Stimulated activated CD4-positive, alpha-beta T cell treated with anti-CD3 and anti-CD28 coated beads, Interleukin-2, amount 100 ng/mL, for 24 hours (primary cell): ENCODE measurements around the gene CCDC86.

Experiments
- DNase-seq, 2 donors: peaks; one replicate each; pipeline ENCODE4 v3.0.0-alpha.2; 2020

CCDC86 gene

DNA sequence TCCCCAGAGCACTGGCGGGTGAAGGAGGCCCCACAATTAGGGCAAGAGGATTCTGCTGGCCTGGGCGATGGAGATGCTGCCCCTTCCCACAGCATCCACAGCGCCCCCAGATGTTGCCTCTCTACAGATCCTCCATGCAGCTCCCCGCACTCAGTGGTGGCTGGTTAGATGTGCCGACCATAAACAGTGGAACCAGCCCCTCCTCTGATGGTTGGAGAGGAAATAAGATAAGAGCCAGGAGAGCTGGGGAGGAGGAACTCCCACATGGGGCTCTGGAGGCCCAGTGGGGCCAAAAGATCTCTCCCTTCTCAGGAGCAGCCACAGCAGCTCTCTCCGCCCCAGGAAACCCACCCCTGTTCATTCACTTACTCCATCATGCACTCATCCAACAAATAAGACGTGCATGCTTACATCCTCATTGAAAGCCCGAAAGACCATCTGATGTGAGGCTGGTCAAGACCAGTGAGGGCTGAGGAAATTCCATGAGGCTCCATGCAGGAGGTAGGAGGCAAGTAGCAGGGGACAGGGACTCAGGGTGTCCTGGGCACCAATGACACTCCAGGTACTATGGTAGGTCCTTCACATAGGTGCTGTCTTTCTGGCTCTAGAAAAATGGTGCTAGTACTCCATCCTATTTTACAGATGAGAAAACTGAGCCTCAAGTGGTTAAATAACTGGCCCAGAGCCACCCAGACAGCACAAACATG, 12.4 kb downstream of the CCDC86 start:
- DNase-seq = no peak

DNA sequence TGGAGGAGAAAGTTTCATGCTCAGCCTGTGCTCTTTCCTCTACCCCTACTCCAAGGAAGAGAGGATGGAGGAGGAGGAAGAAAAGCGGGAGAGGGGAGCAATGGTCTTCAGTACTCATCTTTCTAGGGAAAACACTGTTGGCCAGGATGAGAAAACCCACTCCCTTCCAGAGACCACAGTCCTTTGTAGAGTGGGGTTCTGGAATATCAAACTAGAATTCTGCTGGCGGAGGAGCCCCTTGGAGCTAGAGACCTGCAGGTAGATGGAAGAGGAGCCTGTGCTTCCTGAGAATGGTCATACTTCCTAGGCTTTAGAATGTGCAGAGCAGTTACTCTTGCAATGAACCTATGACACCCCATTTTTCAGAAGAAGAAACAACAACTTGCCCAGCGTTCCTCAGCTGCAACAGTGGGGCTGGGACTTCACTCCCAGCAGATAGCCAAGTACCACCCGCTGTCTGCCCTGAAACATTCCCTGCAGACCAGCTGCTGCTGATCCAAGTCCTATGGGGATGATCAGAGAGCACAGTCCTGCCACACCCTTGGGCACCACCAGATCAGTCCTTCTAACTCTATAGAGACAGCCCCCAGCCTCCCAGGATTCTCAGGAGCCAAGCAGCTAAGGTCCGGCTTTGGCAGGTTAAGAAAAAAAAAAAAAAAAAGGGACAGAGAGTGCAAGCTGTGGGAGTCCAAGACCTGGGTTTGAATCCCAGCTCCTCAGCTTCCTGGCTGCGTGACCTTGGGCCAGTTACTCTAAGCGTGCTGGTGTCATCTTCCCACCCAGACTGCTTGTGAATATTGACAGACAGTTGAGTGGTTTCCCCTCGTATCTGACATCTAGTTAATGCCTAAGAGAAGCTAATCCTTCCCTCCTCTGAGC, 13.2 kb downstream of the CCDC86 start:
- no peak for DNase-seq

DNA sequence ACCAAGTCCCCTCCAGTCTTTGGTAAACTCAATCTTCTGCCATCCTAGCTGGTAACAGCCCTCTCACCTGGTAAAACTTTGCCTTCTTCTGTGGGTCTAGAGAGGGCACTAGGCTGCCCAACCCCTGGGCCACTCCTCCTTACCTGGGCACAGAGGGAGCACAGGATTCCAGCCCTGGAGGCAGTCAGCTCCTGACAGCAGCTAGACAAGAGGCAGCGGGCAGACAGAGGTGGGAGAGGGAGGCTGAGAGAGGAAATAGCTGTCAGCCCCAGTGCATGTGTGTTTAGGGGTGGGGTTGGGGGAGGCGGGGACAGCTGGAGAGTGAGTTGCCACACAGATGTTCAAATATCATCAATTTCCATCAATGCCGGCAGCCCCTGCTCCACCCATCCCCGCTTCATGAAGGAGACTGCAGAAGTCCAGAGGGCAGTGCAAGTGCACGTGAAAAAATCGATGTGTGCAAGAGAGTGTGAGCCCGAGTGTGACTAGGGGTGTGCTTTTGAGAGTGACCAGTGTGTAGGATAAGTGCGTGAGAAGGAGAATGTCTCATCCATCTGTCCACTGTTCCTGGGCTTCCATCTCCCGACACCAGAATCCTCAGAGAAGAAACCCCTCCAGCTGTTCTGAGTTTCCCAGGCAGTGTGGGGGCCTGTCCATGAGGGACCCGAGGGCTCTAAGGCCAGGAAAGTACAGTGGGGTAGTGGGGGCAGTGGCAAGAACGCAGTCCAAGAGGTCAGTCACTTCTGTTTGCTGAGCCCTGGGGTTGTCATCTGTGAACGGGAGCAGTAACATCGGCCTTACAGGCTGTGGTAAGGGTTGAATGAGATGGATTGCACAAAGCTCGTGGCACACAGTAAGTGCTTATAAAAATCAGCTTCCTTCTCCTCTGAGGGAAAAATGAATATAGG, 14.1 kb downstream of the CCDC86 start, which contains the start of gene PTGDR2:
PTGDR2 (minus strand) TSS at position 225 of the 908 bp plus-strand sequence. CDS start 2,228 bp downstream, outside the sequence.
- no peak for DNase-seq

DNA sequence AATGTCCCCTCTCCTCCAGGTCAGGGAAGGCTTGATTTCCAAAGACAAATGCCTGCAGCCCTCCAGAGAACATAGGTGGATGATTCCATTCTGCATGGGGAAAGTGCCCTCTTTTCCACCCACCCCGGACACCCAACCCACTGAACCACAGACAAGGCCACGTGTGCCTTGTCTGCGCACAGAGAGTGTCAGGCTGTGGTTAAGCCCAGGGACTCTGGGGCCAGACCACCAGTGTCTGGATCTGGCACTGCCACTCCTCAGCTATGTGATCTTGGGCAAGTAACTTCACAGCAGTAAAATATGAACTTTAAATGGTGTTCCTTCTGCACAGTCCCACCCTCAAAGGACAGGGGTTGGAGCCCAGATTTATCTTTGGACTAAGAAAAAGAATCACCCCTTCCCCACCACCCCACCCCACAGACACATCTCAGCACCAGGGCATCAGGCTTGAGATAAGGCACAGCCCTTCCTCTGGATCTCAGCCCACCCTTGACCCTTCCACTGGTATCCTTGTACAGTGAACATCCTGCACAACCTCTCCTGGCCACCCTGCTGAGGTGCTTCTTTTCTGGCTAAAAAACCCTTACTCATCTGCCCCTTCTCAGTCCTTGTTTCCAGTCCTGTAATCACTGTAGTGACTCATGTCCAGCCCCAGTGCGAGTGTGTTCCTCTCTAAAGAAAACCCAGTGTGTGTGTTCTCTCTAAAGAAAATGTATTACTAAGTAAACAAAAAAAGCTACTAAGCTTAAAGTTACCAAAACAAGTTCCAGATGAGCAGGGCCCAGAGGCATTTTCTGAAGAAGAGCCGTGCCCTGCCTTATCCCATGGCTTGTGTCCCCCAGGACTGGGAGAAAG, 15.7 kb downstream of the CCDC86 start:
- DNase-seq = no peak

DNA sequence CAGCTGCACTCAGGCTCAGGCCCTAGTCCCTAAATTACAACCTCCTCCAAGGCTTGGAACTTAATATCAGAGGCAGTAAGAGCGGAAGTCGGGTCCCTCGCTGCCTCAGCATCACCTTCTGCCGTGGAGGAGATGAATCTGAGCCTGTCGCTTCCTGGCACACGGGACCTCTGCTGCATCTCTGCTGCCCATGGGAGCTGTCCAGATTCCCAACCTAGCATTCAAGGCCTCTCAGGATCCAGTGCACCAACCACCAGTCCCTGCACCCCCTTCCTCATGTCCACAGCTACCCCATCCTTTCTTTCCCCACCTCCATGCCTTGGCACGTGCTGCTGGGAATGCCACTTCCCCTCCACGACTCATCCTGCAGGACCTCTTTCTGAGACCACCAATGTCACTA, 16.3 kb downstream of the CCDC86 start:
- no peak for DNase-seq

DNA sequence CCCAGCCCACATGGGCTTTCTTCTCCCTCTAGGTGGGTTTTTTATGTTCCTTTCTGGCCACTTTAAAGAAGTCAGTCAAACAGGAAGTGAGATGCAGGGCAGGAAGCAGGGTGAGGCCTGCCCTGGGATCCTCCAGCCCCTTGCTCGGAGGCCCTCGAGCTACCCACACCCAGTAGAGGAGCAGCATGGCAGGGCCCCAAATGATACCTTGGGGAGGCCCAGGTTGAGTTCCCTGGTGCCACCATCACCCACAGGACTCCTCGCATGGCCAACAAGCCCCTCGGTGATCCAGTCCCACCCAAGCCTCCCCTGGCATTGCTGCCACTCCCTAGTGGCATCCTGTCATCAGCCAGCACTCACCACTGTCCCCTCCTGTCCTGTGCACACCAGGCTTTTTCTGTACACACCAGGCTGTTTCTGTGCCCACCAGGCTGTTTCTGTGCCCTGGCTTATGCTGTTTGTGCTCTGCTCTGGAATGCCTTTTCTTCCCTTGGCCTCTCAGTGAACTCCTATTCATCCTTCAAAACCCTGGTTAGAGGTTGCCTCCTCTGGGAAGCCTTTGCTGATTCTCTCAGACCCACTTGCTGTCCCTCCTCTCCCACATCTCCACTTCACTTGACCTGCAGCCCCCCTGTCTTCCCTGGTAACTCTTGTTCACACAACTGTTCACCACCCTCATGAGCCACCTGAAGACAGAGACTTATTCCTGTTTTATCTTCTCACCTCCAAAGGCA, 17.0 kb downstream of the CCDC86 start:
- DNase-seq = no peak

DNA sequence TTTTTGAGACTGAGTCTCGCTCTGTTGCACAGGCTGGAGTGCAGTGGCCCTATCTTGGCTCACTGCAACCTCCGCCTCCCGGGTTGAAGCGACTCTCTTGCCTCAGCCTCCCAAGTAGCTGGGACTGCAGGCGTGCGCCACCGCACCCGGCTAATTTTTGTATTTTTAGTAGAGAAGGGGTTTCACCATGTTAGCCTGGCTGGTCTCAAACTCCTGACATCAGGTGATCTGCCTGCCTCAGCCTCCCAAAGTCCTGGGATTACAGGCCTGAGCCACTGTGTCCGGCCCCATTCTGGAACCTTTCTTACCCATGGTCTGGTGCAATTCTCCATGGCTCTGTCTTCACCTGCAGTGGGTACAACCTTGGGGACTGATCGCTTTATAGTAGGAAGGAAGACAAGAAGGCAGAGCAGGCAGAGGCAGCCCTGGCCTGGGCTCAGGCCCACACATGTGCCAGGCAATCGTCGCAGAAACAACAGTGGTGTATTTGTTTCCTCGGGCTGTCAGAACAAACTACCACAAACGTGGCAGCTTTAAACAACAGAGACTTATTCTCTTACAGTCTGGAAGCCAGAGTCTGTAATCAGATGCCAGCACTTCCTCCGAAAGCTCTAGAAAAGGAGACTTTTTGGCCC, 17.8 kb downstream of the CCDC86 start:
- DNase-seq = no peak

DNA sequence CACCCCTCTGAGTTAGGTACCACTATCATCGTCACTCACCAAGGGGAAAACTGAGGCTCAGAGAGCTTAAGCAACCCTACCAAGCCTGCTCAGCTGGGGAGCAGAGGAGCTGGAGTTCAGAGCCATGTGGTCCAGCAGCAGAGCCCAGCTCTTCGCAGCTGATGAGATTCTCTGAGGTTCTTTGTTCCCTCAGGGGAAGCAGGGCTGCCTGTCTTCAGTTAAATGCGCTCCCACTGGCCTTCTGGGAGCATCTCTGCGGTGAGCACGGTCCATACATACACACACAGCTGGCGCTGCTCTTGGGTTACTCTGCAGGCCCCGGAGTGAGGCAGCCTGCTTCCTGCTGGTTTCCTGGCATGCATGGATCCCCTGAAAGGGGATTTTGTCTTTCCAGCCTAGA, 19.0 kb downstream of the CCDC86 start:
- peak in 1 of 2 donors; percentile 11 for DNase-seq

DNA sequence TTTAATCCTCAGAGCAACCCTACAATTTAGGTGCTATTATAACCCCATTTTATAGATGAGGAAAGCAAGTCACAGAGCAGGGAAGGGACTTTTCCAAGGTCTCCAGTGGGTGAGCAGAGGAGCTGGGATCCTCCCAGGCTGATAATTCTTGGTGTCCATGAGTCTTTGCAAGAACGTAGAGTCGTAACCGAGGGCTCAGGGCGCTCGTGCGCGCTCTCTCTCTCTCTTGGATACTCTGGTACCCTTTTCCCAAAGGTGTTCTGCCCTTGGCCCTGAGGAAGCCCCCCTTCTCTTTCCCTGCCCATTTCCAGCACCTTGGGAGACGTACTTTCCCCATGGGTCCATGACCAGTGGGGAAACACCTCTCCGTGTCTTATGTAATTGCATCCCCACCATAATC, 20.3 kb downstream of the CCDC86 start:
- no peak for DNase-seq

DNA sequence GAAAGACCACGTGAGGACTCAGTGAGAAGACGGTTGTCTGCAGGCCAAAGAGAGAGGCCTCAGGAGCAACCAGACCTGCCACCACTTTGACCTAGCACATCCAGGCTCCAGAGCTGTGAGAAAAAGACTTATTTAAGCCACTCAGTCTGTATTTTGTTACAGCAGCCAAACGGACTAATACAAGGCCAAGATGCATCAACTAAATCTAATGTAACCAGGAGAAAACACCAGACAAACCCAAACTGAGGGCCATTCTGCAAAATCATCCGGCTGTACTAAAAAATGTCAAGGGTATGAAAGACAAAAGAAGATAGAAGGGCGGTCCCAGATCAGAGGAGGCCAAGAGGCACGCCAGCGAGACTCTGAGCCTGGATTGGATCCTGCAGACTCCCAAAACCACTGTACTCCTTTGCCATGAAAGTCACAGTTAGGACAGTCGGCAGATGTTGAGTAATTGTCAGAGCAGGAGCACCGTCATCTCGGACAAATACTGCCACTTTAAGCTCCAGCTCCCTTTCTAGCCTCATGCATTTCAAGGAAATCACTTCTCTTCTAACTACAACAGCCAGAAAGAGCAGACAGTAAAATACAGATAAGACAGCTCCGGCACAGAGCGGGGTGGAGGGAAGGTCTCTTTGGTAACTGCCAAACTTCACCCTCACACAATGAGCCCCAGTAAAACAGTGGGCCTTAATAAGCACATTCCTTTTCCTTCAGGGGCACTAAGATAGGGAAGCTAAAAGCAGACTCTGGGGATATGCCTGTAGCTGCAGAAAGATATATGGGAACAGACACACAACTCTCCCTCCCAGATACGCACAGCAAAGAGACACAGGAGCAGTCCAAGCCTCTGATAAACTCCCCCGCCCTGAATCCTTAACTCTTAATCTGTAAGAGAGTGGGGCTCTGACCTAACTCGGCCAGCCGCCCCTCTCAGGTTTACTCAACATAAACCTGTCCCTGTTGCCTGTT, 21.9 kb downstream of the CCDC86 start:
- peak in 1 of 2 donors; percentile 11 for DNase-seq

DNA sequence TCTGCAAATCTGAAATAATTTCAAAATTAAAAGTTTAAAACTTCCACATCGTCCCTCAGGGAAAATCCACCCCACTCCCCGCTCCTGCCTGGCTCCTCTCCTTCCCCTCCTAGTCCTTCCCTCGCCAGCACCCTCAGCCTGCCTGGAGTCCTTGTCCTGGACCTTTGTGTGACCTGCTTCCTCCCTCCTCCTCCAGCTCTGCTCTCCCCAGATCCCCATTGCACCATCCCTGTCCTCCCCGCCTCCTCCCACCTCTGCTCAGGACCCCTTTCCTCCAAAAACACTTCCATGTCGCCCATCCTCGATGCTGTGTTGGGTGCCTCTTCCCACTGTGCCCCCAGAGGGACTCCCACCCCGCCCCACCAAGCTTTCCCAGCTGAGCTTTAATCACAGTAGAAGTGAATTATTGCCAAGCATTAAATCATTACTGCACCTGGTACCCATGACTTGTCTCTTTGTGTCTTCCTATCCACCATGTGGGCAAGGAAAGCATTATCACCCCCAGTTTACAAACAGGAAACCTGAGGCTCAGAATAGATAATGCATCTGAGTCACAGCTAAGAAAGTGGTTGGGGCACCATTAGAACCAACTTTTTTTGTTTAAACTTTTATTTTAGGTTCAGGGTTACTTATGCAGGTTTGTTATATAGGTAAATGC, 23.1 kb downstream of the CCDC86 start:
- peak in 1 of 2 donors; percentile 9 for DNase-seq

DNA sequence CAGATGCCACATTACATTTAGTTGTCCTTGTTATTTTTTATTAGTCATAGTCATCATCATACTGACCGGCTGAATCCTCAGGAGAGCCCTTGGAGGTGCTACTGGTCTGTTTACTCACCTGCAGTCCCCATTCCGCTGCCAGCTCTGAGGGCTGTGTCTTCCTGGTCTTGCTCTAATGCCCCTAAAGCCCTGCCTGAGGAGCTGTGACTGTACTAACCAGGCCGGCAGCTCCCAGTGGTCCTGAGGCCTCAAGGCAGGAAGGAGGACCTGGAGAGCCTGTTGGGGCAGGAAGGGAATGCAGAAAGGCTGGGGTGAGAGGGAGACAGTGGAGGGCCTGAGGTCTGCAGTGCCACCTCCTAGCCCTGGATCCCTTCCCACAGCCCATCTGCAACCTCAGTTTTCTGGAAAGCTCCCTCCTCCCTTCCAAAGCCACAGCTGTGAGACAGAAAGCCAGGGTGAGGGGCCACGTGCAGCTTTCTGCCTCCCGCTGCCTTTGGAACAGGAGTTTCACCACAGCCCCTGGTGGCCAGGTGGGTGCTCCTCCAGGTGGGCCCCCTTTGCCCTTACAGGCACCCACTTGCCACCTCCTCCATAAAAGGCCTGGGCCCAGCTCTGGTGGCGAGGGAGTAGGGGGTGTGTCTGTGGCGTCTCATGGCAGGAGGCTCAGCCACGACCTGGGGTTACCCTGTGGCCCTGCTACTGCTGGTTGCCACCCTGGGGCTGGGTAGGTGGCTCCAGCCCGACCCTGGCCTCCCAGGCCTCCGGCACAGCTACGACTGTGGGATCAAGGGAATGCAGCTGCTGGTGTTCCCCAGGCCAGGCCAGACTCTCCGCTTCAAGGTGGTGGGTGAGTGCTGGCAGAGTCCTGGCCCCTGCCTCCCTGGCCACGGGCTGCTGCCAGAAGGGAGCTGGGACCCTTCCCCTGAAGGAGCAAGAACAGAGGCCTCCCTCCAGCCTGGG, 25.3 kb downstream of the CCDC86 start, which contains the start of gene ZP1:
ZP1 (plus strand) TSS at position 632 of the 960 bp plus-strand sequence; CDS start at position 652, 20 bp downstream.
- DNase-seq = no peak

DNA sequence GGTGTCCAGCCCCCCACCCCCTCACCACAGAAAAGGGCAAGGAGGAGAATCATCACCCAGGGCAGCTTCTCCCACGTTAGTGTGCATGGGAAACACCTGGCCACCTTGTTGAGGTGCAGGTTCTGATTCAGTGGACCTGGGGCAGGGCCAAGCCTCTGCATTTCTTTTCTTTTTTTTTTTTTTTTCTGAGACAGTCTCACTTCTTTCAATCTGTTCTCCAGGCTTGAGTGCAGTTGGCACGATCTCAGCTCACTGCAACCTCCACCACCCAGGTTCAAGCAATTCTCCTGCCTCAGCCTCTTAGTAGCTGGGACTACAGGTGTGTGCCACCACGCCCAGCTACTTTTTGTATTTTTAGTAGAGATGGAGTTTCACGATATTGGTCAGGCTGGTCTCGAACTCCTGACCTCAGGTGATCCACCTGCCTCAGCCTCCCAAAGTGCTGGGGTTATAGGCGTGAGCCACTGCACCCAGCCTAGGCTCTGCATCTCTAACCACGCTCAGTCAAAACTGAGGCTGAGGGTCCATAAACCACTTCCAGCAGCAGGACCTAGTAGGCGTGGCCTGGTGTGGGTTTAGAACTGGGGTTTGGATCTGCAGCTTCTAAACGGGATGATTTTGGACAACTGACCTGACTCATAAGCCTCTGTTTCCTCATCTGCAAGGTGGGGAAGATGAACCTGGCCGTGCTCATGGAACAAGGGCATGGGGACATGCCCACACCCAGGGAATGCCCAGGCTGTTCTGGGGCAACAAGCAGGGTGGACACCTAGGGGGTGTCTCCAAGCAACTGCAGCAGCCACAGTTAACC, 26.2 kb downstream of the CCDC86 start:
- DNase-seq = no peak

DNA sequence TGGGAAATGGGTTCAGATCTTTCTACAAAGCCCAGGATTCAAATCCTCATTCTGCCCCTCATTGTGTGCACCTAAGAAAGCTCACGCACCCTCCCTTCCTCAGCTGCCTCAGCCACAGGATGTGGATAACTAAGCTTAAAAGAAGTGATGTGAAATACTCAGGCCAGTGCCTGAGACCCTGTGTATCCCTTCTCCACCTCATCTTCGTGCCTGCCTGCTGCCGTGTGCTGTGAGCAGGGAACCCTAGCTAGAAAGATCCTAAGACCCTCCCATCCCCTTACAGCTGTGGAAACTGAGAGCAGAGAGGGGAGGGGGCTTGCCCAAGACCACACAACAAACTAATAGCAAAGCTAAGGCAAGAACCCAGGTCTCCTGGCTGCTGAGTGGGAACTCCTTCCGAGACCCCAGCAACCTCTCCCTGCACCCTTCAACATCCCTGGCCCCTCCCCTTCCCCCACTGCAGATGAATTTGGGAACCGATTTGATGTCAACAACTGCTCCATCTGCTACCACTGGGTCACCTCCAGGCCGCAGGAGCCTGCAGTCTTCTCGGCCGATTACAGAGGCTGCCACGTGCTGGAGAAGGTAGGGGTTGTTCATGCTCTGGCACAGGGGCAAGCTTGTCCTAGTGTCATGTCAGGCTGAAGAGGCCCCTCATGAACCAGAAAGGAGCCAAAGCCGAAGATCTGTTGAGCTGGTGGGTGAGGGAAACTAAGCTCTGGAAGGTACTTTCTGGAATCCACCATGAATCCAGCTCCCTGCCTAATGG, 27.0 kb downstream of the CCDC86 start:
- no peak for DNase-seq

DNA sequence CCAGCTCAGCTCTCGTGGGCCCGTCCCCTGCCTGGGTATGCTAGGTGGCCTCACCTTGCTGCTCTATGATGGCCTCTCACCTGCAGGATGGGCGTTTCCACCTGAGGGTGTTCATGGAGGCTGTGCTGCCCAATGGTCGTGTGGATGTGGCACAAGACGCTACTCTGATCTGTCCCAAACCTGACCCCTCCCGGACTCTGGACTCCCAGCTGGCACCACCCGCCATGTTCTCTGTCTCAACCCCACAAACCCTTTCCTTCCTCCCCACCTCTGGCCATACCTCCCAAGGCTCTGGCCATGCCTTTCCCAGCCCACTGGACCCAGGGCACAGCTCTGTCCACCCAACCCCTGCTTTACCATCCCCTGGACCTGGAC, 27.5 kb downstream of the CCDC86 start:
- DNase-seq = no peak

DNA sequence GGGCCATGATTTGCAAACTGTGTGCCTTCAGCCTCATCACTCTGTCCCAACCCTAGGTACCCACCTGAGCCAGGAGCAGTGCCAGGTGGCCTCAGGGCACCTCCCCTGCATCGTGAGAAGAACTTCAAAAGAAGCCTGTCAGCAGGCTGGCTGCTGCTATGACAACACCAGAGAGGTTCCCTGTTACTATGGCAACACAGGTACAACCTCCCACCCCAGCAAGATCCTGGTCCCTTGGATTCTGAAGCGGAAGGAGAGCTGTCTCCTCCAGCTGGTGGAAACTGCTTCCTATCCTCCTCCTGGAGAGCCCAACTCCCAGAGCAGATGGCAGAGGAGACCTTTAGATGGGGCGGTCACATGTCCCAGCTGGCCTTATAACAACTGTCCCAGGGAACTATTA, 28.4 kb downstream of the CCDC86 start:
- peak in 1 of 2 donors; percentile 14 for DNase-seq
